HCT116 (cell line): Measurements from ENCODE around the gene GOSR1.
"Not testable (repeated sequence)": the region's sequence is repeated elsewhere in the genome, so short reads cannot be mapped to it uniquely, and the experiment has no call there.

Experiments
- CTCF ChIP-seq, 3 experiments: fragments of 200-600 bp in 1 of 3; sonication (generic) in 1 of 3; IDR thresholded peaks in 2 of 3; conservative IDR thresholded peaks in 1 of 3; 2 replicates each; pipeline ENCODE4 v1.5.1; 2012 to 2017; ENCODE audit warnings: low read depth in 2 of 3, low read length in 2 of 3, antibody characterized with exemption in 1 of 3, borderline replicate concordance in 1 of 3, control low read depth in 1 of 3, mild to moderate bottlenecking in 1 of 3, mixed read lengths in 1 of 3, mixed run types in 1 of 3, moderate library complexity in 1 of 3; ENCODE audit not compliant: insufficient read depth in 1 of 3
- POLR2AphosphoS5 ChIP-seq: IDR thresholded peaks from 2 replicates; pipeline ENCODE4 v1.6.1; 2011; ENCODE audit warnings: mild to moderate bottlenecking, low read depth, low read length, moderate library complexity
- SP1 ChIP-seq: IDR thresholded peaks from 2 replicates; pipeline ENCODE4 v1.6.1; 2012; ENCODE audit warnings: low read depth

- not testable (repeated sequence) for TF ChIP-seq CTCF (IDR thresholded peaks at IDR 0.05 in 2 of 3, conservative IDR thresholded peaks at IDR 0.05 in 1 of 3; ENCODE audit: borderline replicate concordance in 1 of 3, insufficient read depth in 1 of 3, low read depth in 2 of 3, low read length in 2 of 3); POLR2AphosphoS5; SP1
Observed at GRCh38 chr17:30528701-30529100, 51.5 kb downstream of the GOSR1 start.
